Gastrocnemius medialis (tissue), 4 donors: ENCODE results near the gene PLEKHN1.

ENCODE experiments used
- POLR2A ChIP-seq, 2 donors: fragments of 450-650 bp; IDR thresholded peaks; one replicate each; pipeline ENCODE4 v1.6.1; 2017; ENCODE audit warnings: antibody characterized with exemption in 2 of 2, mild to moderate bottlenecking in 2 of 2, moderate library complexity in 2 of 2
- TF ChIP-seq, protein P1 (sequence below), 5 experiments: fragments of 450-650 bp in 3 of 5; fragments of 200-600 bp in 2 of 5; sonication (generic) in 2 of 5; IDR thresholded peaks in 4 of 5; conservative IDR thresholded peaks in 1 of 5; 1 replicate in 4 of 5; 2 replicates in 1 of 5; pipeline ENCODE4 v1.5.1; 2016 to 2019; ENCODE audit warnings: antibody characterized with exemption in 5 of 5, mild to moderate bottlenecking in 3 of 5, moderate library complexity in 3 of 5

DNA sequence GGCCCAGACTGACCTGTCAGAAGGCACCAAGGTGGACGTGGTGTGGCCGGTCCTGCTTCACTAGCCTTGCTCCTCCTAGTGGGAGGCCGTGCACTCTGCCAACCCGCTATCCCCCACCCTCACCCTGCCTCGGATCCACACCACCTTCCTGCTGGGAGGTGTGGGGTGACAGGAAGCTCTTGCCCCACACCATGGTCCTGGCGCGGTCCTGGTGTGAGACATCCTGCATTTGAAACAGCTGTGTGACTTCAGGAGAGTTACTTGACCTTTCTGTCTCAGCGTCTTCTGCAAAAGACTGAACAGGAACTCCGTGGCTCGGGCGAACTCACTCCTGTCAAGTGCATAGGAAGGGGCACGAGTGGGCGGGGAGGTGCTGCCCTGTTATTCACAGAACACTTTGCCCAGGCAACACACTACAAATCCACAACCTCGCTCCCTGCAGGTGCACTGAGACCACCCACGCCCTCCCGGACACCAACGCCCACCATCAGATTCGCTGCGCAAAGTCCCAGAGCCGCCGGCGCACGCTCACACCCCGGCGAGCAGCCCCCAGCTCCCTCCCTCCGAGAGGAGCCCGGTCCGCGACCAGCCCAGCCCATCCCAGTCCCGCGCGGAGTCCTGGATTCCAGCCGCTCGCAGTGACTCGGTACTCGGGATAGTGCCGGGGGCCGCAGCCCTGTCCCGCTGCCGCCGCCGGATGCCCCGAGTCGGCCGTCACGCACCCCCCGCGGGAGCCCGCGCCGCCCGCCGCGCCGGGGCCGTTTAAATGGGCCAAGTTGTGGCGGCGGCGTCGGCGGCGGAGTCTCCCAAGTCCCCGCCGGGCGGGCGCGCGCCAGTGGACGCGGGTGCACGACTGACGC lies 42.9 kb upstream of the PLEKHN1 start, which contains the start of gene SAMD11:
- TF ChIP-seq, protein P1, sequence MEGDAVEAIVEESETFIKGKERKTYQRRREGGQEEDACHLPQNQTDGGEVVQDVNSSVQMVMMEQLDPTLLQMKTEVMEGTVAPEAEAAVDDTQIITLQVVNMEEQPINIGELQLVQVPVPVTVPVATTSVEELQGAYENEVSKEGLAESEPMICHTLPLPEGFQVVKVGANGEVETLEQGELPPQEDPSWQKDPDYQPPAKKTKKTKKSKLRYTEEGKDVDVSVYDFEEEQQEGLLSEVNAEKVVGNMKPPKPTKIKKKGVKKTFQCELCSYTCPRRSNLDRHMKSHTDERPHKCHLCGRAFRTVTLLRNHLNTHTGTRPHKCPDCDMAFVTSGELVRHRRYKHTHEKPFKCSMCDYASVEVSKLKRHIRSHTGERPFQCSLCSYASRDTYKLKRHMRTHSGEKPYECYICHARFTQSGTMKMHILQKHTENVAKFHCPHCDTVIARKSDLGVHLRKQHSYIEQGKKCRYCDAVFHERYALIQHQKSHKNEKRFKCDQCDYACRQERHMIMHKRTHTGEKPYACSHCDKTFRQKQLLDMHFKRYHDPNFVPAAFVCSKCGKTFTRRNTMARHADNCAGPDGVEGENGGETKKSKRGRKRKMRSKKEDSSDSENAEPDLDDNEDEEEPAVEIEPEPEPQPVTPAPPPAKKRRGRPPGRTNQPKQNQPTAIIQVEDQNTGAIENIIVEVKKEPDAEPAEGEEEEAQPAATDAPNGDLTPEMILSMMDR (IDR thresholded peaks at IDR 0.05 in 4 of 5, conservative IDR thresholded peaks at IDR 0.05 in 1 of 5), result no peak
- TF ChIP-seq POLR2A (IDR thresholded peaks at IDR 0.05), result no peak
